ENCODE data around the gene ZNF821. TPM values are rescaled to one million over a fixed set of nuclear protein-coding genes. Genes with fewer than 3 reads are reported as not detected.
A peak's percentile ranks its signal among the peaks of the same experiment; 100 is the strongest.

The ZNF821 gene, protein sequence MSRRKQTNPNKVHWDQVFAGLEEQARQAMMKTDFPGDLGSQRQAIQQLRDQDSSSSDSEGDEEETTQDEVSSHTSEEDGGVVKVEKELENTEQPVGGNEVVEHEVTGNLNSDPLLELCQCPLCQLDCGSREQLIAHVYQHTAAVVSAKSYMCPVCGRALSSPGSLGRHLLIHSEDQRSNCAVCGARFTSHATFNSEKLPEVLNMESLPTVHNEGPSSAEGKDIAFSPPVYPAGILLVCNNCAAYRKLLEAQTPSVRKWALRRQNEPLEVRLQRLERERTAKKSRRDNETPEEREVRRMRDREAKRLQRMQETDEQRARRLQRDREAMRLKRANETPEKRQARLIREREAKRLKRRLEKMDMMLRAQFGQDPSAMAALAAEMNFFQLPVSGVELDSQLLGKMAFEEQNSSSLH
- total RNA-seq: 1 to 10 TPM; 3.4 to 6.5 (median 4.1) TPM

DNA sequence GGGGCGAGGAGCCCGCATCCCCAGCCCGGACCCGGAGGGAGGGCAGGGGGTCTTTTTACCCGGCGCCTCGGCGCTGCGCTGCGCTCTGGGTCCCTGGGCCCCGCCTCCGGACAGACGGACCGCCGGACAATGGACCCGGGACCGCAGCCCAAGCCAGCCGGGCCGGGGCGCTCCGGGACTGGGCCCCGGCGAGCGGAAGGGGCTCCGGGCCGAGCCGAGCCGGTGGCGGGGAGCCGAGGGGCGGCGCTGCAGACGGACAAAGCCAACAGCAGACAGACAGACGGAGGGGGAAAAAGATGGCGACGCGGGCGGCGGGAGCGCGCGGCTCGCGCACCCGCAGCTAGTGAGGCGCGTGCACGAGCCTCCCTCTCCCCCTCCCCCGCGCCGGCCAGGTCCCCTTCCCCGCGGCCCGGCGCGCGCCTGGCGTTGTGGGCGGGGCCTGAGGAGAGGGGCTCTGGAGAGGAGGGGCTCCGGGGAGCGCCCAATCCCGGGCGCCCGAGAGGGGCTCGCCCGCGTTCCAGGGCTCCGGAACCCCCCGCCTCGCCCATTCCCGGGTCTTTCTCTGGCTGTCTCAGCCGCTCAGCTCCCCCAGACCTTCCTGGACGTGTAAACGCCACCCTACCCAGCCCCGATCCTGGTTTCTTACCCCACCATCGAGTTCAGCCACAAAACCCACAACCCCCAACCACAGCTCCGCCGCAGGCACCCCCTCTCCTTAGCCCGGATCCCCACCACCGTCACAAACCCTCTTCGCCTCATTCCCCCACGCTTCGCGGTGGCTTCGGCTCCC is at the start of gene ZNF821:
Gene ZNF821 (minus strand): TSS at position 334 of the 790 bp plus-strand sequence. CDS start 4,236 bp downstream, outside the sequence.
- DNase-seq (peak; percentile 63), ATAC-seq (peak; percentile 67 to 68)
- H3K27me3 Mint-ChIP-seq (ENCODE audit: low read depth): no peaks in the 10 kb centered on the region
- H3K9me3 Mint-ChIP-seq: no peaks in the 10 kb centered on the region
- peaks cover 50% of the 10 kb centered on the region for H3K4me1 Mint-ChIP-seq (ENCODE audit: low read depth)
- H3K36me3 Mint-ChIP-seq (ENCODE audit: insufficient read depth): peaks cover 11% of the 10 kb centered on the region
- H3K4me3 Mint-ChIP-seq: peak within 1 kb of the TSS; percentile 94

DNA sequence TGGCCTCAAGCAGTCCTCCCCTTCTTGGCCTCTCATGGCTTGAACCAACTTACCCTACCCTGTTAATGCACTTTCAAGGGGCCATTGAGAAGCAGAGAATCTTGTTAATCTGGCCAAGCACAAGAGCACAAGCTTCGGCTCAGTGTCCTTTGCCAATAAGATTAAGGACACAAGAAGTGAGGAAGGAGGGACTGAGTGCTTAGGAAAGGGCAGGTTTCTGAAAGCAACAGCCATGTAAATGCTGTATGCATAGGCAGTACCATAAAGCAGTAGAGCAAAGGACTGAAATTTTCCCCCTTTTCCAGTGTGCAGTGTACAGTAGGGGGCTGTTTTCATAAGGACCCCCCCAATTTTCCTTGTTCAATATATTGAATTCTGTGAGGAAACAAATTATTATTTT is 49.0 kb upstream of the ZNF821 start:
- peaks cover 14% of the 10 kb centered on the region for H3K36me3 Mint-ChIP-seq (ENCODE audit: insufficient read depth)
- ATAC-seq (no peak), DNase-seq (no peak)
- H3K4me3 Mint-ChIP-seq: no peak overlapping the region
- no peaks in the 10 kb centered on the region for H3K9me3 Mint-ChIP-seq
- H3K27me3 Mint-ChIP-seq (ENCODE audit: low read depth): no peaks in the 10 kb centered on the region
- peaks cover 4% of the 10 kb centered on the region for H3K4me1 Mint-ChIP-seq (ENCODE audit: low read depth)

DNA sequence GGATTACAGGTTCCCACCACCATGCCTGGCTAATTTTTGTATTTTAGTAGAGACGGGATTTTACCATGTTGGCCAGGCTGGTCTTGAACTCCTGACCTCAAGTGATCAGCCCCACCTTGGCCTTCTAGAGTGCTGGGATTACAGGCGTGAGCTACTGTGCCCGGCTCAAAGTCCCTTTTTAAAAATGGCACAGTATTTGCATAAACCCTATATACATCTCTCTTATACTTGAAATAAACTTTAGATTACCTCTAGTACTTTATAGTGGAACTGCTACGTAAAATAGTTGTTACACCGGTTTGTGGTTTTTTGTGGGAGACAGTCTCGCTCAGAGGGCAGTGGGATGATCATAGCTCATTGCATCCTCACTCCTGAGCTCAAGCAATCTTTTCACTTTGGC is 47.6 kb upstream of the ZNF821 start:
- Mint-ChIP-seq H3K4me1 (ENCODE audit: low read depth) (peaks cover 11% of the 10 kb centered on the region), H3K27me3 (ENCODE audit: low read depth) (no peaks in the 10 kb centered on the region), H3K36me3 (ENCODE audit: insufficient read depth) (peaks cover 26% of the 10 kb centered on the region), H3K9me3 (no peaks in the 10 kb centered on the region), H3K4me3 (no peak overlapping the region)
- DNase-seq (no peak), ATAC-seq (no peak)

DNA sequence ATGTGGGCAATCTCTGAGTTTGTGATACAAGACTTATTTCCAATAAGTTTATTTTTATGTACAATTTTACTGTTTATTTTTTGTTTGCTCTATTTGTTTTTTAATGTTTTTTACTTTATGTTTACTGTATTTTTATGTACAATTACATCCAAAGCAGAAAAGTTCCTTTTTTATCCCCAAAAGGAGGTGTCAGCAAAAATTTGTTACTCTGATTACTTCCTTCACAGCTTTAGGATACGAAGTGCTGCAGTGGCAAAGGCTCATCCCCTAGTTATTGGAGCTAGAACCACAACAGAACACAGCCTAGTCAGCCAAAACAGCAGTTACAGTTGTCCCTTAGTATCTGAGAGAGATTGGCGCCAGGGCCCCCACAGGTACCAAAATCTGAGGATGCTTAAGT is 47.0 kb upstream of the ZNF821 start:
- no peak overlapping the region for H3K4me3 Mint-ChIP-seq
- H3K27me3 Mint-ChIP-seq (ENCODE audit: low read depth): no peaks in the 10 kb centered on the region
- no peaks in the 10 kb centered on the region for H3K9me3 Mint-ChIP-seq
- ATAC-seq: no peak
- DNase-seq: no peak
- peaks cover 12% of the 10 kb centered on the region for H3K4me1 Mint-ChIP-seq (ENCODE audit: low read depth)
- H3K36me3 Mint-ChIP-seq (ENCODE audit: insufficient read depth): peaks cover 28% of the 10 kb centered on the region

DNA sequence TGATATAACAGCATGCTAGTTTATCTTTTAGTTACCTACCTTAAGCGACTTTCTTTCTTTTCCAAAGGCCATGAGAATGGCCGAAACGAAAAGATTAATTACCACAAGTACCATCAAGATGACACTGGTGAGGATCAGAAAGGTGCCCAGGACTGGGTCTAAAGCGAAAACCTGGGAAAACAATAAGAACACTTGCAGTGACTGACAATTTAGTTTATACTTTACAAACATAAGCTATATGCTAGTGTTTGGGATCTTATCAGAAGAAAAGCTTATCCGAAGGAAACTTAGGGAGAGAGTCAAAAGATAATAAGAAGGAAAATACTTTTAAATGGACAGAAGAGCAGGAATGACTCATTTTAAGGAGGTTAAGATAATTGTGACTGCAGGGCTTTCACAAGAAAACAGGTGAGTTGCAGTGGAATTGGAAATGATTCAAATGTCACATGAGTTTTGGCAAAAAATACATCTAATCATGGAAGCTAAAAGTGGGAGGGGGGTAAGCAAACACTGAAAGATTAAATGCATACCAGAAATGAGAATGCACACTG is 46.1 kb upstream of the ZNF821 start:
- peaks cover 12% of the 10 kb centered on the region for H3K4me1 Mint-ChIP-seq (ENCODE audit: low read depth)
- H3K9me3 Mint-ChIP-seq: no peaks in the 10 kb centered on the region
- H3K27me3 Mint-ChIP-seq (ENCODE audit: low read depth): no peaks in the 10 kb centered on the region
- DNase-seq: no peak
- peaks cover 26% of the 10 kb centered on the region for H3K36me3 Mint-ChIP-seq (ENCODE audit: insufficient read depth)
- no peak for ATAC-seq
- H3K4me3 Mint-ChIP-seq: no peak overlapping the region

DNA sequence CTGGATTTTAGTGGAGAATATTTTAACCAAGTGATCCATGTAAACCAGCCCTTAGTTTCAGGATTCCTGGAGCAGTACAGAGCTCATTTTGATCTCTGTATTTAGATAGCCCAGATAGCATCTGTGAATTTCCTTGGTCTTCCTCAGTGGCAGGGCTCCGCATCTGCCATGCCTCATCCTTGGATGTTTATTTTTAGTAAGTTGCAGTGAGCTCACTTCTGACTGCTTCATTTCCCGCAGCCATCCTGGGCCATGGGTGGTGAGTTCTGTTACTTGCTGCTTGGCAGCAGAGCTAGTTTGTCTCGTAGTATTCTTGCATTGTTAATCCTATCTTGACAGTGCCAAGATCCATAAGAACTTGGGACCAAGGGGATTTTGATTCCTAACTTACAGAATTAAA is 45.1 kb upstream of the ZNF821 start:
- no peak for ATAC-seq
- Mint-ChIP-seq H3K4me3 (no peak overlapping the region), H3K9me3 (no peaks in the 10 kb centered on the region), H3K4me1 (ENCODE audit: low read depth) (peaks cover 12% of the 10 kb centered on the region), H3K36me3 (ENCODE audit: insufficient read depth) (peaks cover 26% of the 10 kb centered on the region), H3K27me3 (ENCODE audit: low read depth) (no peaks in the 10 kb centered on the region)
- no peak for DNase-seq

DNA sequence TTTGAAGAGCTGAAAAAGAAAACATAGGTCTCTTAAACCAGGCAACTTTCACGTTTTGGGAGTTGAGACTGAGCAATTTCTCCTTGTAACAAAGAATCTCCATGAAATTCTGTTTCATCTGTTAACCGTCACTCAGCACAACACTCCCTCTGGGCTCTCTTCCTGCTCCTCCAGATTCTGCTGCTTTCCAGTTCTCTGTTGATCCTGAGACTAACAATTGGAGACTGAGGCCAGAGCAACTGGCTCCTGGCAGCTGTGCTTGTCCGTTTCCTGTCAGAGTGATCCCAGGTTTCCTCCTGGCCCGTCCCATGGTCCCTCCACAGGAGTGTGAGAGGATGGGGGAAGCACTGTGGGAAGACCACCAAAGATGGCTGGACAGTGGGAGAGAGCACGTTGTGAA is 43.8 kb upstream of the ZNF821 start:
- peaks cover 35% of the 10 kb centered on the region for H3K36me3 Mint-ChIP-seq (ENCODE audit: insufficient read depth)
- ATAC-seq (no peak), DNase-seq (no peak)
- peaks cover 12% of the 10 kb centered on the region for H3K4me1 Mint-ChIP-seq (ENCODE audit: low read depth)
- H3K4me3 Mint-ChIP-seq: no peak overlapping the region
- no peaks in the 10 kb centered on the region for H3K9me3 Mint-ChIP-seq
- no peaks in the 10 kb centered on the region for H3K27me3 Mint-ChIP-seq (ENCODE audit: low read depth)

DNA sequence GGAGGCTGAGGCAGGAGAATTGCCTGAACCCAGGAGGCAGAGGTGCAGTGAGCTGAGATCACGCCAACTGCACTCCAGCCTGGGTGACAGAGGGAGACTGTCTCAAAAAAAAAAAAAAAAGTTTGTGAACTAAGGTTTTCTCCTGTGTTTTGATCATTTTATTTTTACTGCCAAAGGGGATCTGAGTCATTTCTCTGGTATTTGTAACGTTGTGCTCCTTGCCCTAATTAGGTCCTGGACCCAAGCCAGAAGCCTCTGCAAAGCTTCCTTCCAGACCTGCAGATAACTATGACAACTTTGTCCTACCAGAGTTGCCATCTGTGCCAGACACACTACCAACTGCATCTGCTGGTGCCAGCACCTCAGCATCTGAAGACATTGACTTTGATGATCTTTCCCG is 43.4 kb upstream of the ZNF821 start:
- ATAC-seq: no peak
- no peaks in the 10 kb centered on the region for H3K9me3 Mint-ChIP-seq

DNA sequence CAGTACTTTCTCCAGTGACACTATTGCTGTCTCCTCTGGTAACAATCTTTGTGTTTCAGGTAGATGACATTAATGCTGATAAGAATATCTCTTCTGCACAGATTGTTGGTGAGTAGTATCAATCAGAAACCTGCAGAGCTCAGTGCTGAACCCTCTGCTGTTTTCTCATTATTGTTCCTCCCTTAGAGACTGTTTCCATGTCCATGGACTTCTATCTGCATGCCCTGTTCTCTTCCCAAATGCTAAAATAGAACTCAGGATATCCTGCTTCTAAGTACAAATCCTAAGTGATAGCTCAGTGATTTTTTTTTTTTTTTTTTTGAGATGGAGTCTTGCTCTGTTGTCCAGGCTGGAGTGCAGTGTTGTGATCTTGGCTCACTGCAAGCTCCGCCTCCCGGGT is 40.7 kb upstream of the ZNF821 start:
- ATAC-seq: no peak
- no peaks in the 10 kb centered on the region for H3K27me3 Mint-ChIP-seq (ENCODE audit: low read depth)
- no peaks in the 10 kb centered on the region for H3K9me3 Mint-ChIP-seq
- no peak overlapping the region for H3K4me3 Mint-ChIP-seq
- DNase-seq: no peak
- H3K4me1 Mint-ChIP-seq (ENCODE audit: low read depth): peaks cover 8% of the 10 kb centered on the region
- H3K36me3 Mint-ChIP-seq (ENCODE audit: insufficient read depth): peaks cover 50% of the 10 kb centered on the region

More for the DNA sequence above, 43.4 kb upstream of the ZNF821 start:
- H3K4me1 Mint-ChIP-seq (ENCODE audit: low read depth): peaks cover 12% of the 10 kb centered on the region
- H3K36me3 Mint-ChIP-seq (ENCODE audit: insufficient read depth): peaks cover 39% of the 10 kb centered on the region
- H3K4me3 Mint-ChIP-seq: no peak overlapping the region
- no peak for DNase-seq
- H3K27me3 Mint-ChIP-seq (ENCODE audit: low read depth): no peaks in the 10 kb centered on the region

DNA sequence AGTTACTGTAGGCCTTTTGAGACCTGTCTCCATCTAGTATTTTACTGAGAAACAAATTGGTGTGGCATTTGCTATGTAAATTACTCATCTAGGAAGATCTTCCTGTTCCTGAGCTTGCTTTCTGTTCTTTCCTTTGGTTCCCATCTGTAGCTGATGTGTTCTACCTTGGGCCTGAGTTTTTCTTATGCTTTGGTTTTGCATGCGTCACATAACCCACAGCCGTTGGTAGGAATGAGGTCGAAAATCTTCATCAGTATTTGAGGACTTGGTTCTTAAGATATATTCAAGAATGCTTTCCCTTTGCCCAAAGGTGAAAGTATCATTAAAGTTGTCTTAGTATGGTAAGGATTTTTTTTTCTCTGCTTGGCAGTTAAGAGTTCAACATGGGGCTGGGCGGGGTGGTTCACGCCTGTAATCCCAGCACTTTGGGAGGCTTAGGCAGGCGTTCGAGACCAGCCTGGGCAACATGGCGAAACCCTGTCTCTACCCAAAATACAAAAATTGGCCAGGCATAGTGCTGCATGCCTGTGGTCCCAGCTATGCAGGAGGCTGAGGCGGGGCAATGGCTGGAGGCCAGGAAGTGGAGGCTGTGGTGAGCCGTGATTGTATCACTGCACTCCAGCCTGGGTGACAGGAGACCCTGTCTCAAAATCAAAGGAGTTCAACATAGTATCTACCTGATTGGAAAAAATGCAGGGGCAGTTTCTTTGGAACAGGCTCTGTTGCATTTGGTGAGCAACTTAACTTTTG is 40.1 kb upstream of the ZNF821 start:
- Mint-ChIP-seq H3K36me3 (ENCODE audit: insufficient read depth) (peaks cover 56% of the 10 kb centered on the region), H3K4me3 (no peak overlapping the region), H3K9me3 (no peaks in the 10 kb centered on the region), H3K27me3 (ENCODE audit: low read depth) (no peaks in the 10 kb centered on the region), H3K4me1 (ENCODE audit: low read depth) (peaks cover 8% of the 10 kb centered on the region)
- no peak for ATAC-seq
- no peak for DNase-seq

DNA sequence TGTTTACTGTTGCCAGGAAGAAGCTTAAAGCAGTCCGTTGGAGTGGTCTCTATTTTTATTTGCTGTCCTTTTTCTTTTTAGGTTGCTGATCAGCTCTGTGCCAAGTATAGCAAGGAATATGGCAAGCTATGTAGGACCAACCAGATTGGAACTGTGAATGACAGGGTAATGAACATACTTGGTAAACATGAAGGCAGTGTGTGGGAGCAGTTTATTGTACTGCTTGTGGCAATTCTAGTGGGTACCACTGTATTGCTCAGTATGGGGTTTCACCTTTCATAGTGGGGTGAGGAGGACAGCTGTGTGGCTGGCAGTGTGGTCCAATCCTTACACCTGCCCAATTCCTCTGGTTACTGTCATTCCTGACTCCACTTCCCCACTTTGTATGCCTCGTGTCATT is 36.7 kb upstream of the ZNF821 start:
- peaks cover 66% of the 10 kb centered on the region for H3K36me3 Mint-ChIP-seq (ENCODE audit: insufficient read depth)
- no peak for ATAC-seq
- H3K4me3 Mint-ChIP-seq: no peak overlapping the region
- DNase-seq: no peak
- no peaks in the 10 kb centered on the region for H3K27me3 Mint-ChIP-seq (ENCODE audit: low read depth)
- no peaks in the 10 kb centered on the region for H3K9me3 Mint-ChIP-seq
- peaks cover 21% of the 10 kb centered on the region for H3K4me1 Mint-ChIP-seq (ENCODE audit: low read depth)

DNA sequence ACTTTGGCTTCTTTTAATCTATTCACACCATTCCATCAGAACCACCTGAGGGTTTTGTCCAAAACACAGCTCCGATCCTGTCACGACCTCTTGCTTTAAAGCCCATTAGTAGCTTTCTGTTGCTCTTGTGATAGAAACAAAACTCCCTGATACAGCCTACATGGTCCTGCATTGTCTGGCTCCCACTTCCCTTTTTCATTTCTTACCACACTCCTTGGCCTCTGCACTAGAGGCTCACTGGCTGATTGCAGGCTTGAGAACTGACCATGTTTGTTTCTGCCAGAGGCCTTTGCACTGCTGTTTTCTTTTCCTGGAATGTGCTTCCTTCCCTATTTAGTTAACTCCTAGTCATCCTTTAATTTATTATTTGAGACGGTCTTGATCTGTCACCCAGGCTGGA is 35.1 kb upstream of the ZNF821 start:
- Mint-ChIP-seq H3K4me1 (ENCODE audit: low read depth) (peaks cover 37% of the 10 kb centered on the region), H3K9me3 (no peaks in the 10 kb centered on the region), H3K4me3 (no peak overlapping the region)

DNA sequence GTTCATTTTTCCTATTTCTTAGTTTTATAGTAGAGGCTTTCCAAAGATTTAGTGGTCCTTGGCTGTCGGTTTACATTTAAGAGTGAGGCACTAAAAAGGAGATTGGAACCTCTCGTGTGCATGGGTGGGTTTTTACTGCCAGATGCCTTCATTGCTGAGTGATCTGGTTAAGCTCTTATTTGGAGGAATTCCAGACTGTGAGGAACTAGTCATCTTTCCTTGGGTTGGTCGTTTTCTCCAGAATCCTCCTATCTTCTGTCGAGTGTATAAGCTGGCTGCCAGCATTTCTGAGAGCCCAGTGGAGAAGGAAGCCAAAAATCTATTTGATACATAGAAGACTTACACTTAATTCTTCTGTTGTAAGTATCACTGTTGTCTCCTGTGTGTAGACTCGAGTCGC is 33.9 kb upstream of the ZNF821 start:
- Mint-ChIP-seq H3K27me3 (ENCODE audit: low read depth) (no peaks in the 10 kb centered on the region), H3K4me3 (no peak overlapping the region), H3K9me3 (no peaks in the 10 kb centered on the region), H3K36me3 (ENCODE audit: insufficient read depth) (peaks cover 63% of the 10 kb centered on the region), H3K4me1 (ENCODE audit: low read depth) (peaks cover 46% of the 10 kb centered on the region)
- ATAC-seq: no peak
- no peak for DNase-seq

More for the DNA sequence above, 35.1 kb upstream of the ZNF821 start:
- DNase-seq: no peak
- ATAC-seq: no peak
- Mint-ChIP-seq H3K36me3 (ENCODE audit: insufficient read depth) (peaks cover 71% of the 10 kb centered on the region), H3K27me3 (ENCODE audit: low read depth) (no peaks in the 10 kb centered on the region)

DNA sequence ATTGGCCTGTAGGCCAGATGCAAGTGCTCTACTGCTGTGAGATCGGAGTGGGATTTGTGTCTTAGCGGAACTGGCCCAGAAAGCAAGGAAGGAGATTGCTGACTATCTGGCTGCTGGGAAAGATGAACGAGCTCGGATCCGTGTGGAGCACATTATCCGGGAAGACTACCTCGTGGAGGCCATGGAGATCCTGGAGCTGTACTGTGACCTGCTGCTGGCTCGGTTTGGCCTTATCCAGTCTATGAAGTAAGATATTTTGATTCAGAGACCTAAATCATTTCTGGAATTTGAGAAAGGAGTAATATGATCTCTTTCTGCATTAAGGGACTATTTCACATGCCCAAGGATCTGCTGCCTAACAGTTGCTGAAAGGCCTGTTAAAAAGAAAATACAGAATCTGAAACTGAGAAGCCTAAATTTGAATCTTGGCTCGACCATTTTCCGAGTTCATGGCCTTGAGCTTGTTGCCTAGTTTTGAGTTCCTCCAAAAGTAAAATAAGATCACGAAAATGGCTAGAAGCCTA is 32.5 kb upstream of the ZNF821 start:
- Mint-ChIP-seq H3K27me3 (ENCODE audit: low read depth) (no peaks in the 10 kb centered on the region), H3K9me3 (no peaks in the 10 kb centered on the region), H3K4me3 (no peak overlapping the region), H3K36me3 (ENCODE audit: insufficient read depth) (peaks cover 55% of the 10 kb centered on the region), H3K4me1 (ENCODE audit: low read depth) (peaks cover 56% of the 10 kb centered on the region)
- DNase-seq: no peak
- ATAC-seq: no peak

All from activated T-cell treated with anti-CD3 and anti-CD28 coated beads, Interleukin-2, amount 50 U/mL, for 4 hours (primary cell).